IMR-90 (cell line): ENCODE measurements around the gene OXSR1.

Source experiments
- CTCF ChIP-seq: conservative IDR thresholded peaks from 2 replicates; pipeline ENCODE4 v1.5.1; 2012; ENCODE audit warnings: mild to moderate bottlenecking, low read depth, low read length, improper control_type of control experiment
- ELK1 ChIP-seq: fragments of 150-350 bp; IDR thresholded peaks from 2 replicates; pipeline ENCODE4 v1.6.1; 2016; ENCODE audit warnings: low read depth, mild to moderate bottlenecking, low read length, moderate library complexity, borderline replicate concordance
- MAZ ChIP-seq: IDR thresholded peaks from 2 replicates; pipeline ENCODE4 v1.6.1; 2012; ENCODE audit warnings: low read depth, mild to moderate bottlenecking, low read length, improper control_type of control experiment, moderate library complexity, borderline replicate concordance
- POLR2A ChIP-seq: IDR thresholded peaks from 2 replicates; pipeline ENCODE4 v1.6.1; 2012; ENCODE audit warnings: mild to moderate bottlenecking, low read depth, low read length

GRCh38 chr3:38275658-38276057 is 110.3 kb downstream of the OXSR1 start:
- TF ChIP-seq CTCF, result no peak
- no peak for TF ChIP-seq POLR2A
- TF ChIP-seq MAZ, result no peak
- TF ChIP-seq ELK1, result no peak
